HepG2 (cell line): ENCODE measurements around the gene B3GAT3. TPM values are rescaled to one million over a fixed set of nuclear protein-coding genes. Genes with fewer than 3 reads are reported as not detected.
A peak's percentile ranks its signal among the peaks of the same experiment; 100 is the strongest.

Experiments
- ATAC-seq: fragments of 200-7000 bp; cut with Tn5 transposase; 3 replicates; pipeline ENCODE4 v1.9.1; 2020; ENCODE audit warnings: mild to moderate bottlenecking, moderate library complexity
- BruUV-seq: library from RNA; stranded (reverse); fragments of 400-500 nt; replicated peaks from 2 replicates; lab custom pipeline; 2021; lab: Mats Ljungman, UMichigan
- CTCF ChIA-PET: fragments of 300-600 bp; formaldehyde crosslinking; extraction: SDS; loops from one replicate; lab custom pipeline; 2021; ENCODE audit warnings: low total read pairs, inconsistent platforms, low intra/inter-chr PET ratio; lab: Yijun Ruan, JAX
- POLR2A ChIA-PET: fragments of 350-600 bp; sonication (Branson Sonifier 250); formaldehyde crosslinking; loops from one replicate; lab custom pipeline; 2020; ENCODE audit warnings: antibody characterized with exemption, inconsistent platforms; lab: Yijun Ruan, JAX
- DNase-seq: peaks from one replicate; pipeline ENCODE4 v3.0.0-alpha.2; 2015; ENCODE audit warnings: low spot score
- FAIRE-seq: peaks from 3 replicates; lab custom pipeline; 2011; peaks lifted over from hg19 to GRCh38; lab: Jason Lieb, UNC
- H2AFZ ChIP-seq: one replicate; pipeline ENCODE4 v1.6.1; 2011; ENCODE audit warnings: low read length, inconsistent platforms
- H3K27ac ChIP-seq: fragments of 300-600 bp; 3 replicates; pipeline ENCODE4 v1.8.0; 2011; ENCODE audit warnings: mixed run types, mild to moderate bottlenecking, mixed read lengths, low read length, inconsistent platforms; ENCODE audit not compliant: insufficient read depth; ENCODE audit errors: extremely low read length
- H3K27me3 ChIP-seq, 2 experiments: fragments of 200-600 bp in 1 of 2; 2 replicates in 1 of 2; 3 replicates in 1 of 2; pipeline versions ENCODE4 v1.6.0 to v1.8.0; 2011; ENCODE audit warnings: low read length in 2 of 2, mild to moderate bottlenecking in 2 of 2, moderate library complexity in 2 of 2, inconsistent platforms in 1 of 2; ENCODE audit not compliant: insufficient read depth in 2 of 2, control insufficient read depth in 1 of 2
- H3K36me3 ChIP-seq, 2 experiments: fragments of 200-600 bp in 1 of 2; replicated peaks in 1 of 2; 2 replicates in 1 of 2; 3 replicates in 1 of 2; pipeline versions ENCODE4 v1.5.1 to v1.8.0; 2011; ENCODE audit warnings: low read length in 2 of 2, inconsistent platforms in 1 of 2; ENCODE audit not compliant: insufficient read depth in 2 of 2, control insufficient read depth in 1 of 2
- H3K4me1 ChIP-seq: 2 replicates; pipeline ENCODE4 v1.5.1; 2012; ENCODE audit warnings: low read length, inconsistent platforms; ENCODE audit not compliant: insufficient read depth
- H3K4me2 ChIP-seq: 2 replicates; pipeline ENCODE4 v1.6.0; 2011; ENCODE audit warnings: low read depth, low read length, inconsistent platforms
- H3K4me3 ChIP-seq, 3 experiments: fragments of 200-600 bp in 1 of 3; sonication (generic), shearing (Covaris generic) in 1 of 3; replicated peaks in 1 of 3; 2 replicates each; pipeline ENCODE4 v1.5.1; 2011 to 2016; ENCODE audit warnings: low read length in 3 of 3, inconsistent platforms in 2 of 3, low read depth in 2 of 3, mild to moderate bottlenecking in 2 of 3, control low read depth in 1 of 3, mixed read lengths in 1 of 3; ENCODE audit not compliant: insufficient read depth in 1 of 3
- H3K79me2 ChIP-seq: one replicate; pipeline ENCODE4 v1.6.1; 2011; ENCODE audit warnings: low read length, inconsistent platforms; ENCODE audit not compliant: insufficient read depth
- H3K9ac ChIP-seq: 2 replicates; pipeline ENCODE4 v1.6.0; 2011; ENCODE audit warnings: mild to moderate bottlenecking, low read depth, low read length, inconsistent platforms; ENCODE audit not compliant: insufficient read depth
- H3K9me3 ChIP-seq: 2 replicates; pipeline ENCODE4 v1.5.1; 2012; ENCODE audit warnings: mild to moderate bottlenecking, low read length
- H4K20me1 ChIP-seq: 2 replicates; pipeline ENCODE4 v1.6.0; 2011; ENCODE audit warnings: inconsistent platforms, mild to moderate bottlenecking, low read length, moderate library complexity; ENCODE audit not compliant: insufficient read depth
- AGO2 ChIP-seq: fragments of 200-400 bp; formaldehyde crosslinking; optimal IDR thresholded peaks from 2 replicates; pipeline ENCODE3; 2017; ENCODE audit warnings: mild to moderate bottlenecking, low read depth, low read length, moderate library complexity
- ARID2 ChIP-seq: sonication (generic); formaldehyde crosslinking; IDR thresholded peaks from 2 replicates; pipeline ENCODE4 v1.8.1; 2022; ENCODE audit warnings: mild to moderate bottlenecking, missing genetic modification reagents, borderline replicate concordance
- CENPX ChIP-seq: sonication (generic); formaldehyde crosslinking; IDR thresholded peaks from 2 replicates; pipeline ENCODE4 v1.9.0; 2021; ENCODE audit warnings: mild to moderate bottlenecking, missing genetic modification reagents, moderate library complexity
- ELK4 ChIP-seq: sonication (generic); formaldehyde crosslinking; IDR thresholded peaks from 2 replicates; pipeline ENCODE4 v1.9.0; 2021; ENCODE audit warnings: missing genetic modification reagents, borderline replicate concordance
- MEIS2 ChIP-seq: sonication (generic); formaldehyde crosslinking; IDR thresholded peaks from 2 replicates; pipeline ENCODE4 v1.9.0; 2021; ENCODE audit warnings: mild to moderate bottlenecking, missing genetic modification reagents
- NFIC ChIP-seq: IDR thresholded peaks from 2 replicates; pipeline ENCODE4 v1.6.1; 2012; ENCODE audit warnings: mild to moderate bottlenecking, low read length, inconsistent platforms
- PHF8 ChIP-seq: sonication (generic); formaldehyde crosslinking; IDR thresholded peaks from 2 replicates; pipeline ENCODE4 v1.5.0; 2020; ENCODE audit warnings: missing genetic modification reagents
- RBFOX2 ChIP-seq: fragments of 200-400 bp; formaldehyde crosslinking; IDR thresholded peaks from 2 replicates; pipeline ENCODE4 v1.6.1; 2017; ENCODE audit warnings: low read depth, mild to moderate bottlenecking, low read length
- ZNF660 ChIP-seq: sonication (generic); formaldehyde crosslinking; IDR thresholded peaks from 2 replicates; pipeline ENCODE4 v1.5.1; 2020; ENCODE audit warnings: mild to moderate bottlenecking, low read depth, missing genetic modification reagents, borderline replicate concordance
- WGBS: methylation state at CpG from one replicate; pipeline ENCODE4 v1.1.6; 2017; ENCODE audit warnings: low lambda C conversion rate; 5-methylcytosine and 5-hydroxymethylcytosine counted together
- in situ Hi-C: cut with HindIII; loops from 2 replicates; pipeline ENCODE4 v1.10.0; 2017; ENCODE audit warnings: low pct_unique_long_range_greater_than_20kb; ENCODE audit not compliant: extremely low pct_ligation_motif_present
- intact Hi-C: fragments of 100-400 bp; cut with micrococcal nuclease; formaldehyde crosslinking; loops from one replicate; pipeline ENCODE4 v1.10.0; 2022; ENCODE audit not compliant: unreplicated experiment
- polyA plus RNA-seq, 8 experiments: library from polyadenylated mRNA; depleted of rRNA in 3 of 8; stranded (reverse) in 7 of 8; unstranded in 1 of 8; fragments of >200 nt; fragmentation: Illumina TruSeq in 4 of 8; extraction: Trizol in 4 of 8; gene quantifications; 2 replicates each; pipeline versions ENCODE4 v1.2.1 to v1.2.3, GENCODE V29; 2011 to 2016; ENCODE audit warnings: low read depth in 4 of 8, missing spikeins in 1 of 8, mixed read lengths in 1 of 8; ENCODE audit not compliant: insufficient read depth in 1 of 8
- total RNA-seq, 5 experiments: library from RNA; depleted of rRNA; stranded (reverse); fragments of >200 nt; fragmentation: Illumina TruSeq; extraction: Trizol; gene quantifications; 2 replicates each; pipeline ENCODE4 v1.2.3, GENCODE V29; 2016; ENCODE audit warnings: low read depth in 1 of 5
- TF ChIP-seq, protein P1 (sequence below): sonication (generic); formaldehyde crosslinking; IDR thresholded peaks from 2 replicates; pipeline ENCODE4 v1.4.0; 2020; ENCODE audit warnings: mild to moderate bottlenecking, missing genetic modification reagents, borderline replicate concordance
- TF ChIP-seq, protein P2 (sequence below): sonication (generic); formaldehyde crosslinking; IDR thresholded peaks from 2 replicates; pipeline ENCODE4 v1.5.1; 2020; ENCODE audit warnings: missing genetic modification reagents, mild to moderate bottlenecking, borderline replicate concordance
- TF ChIP-seq, protein P3 (sequence below), 2 experiments: fragments of 450-650 bp in 1 of 2; sonication (generic) in 1 of 2; formaldehyde crosslinking; IDR thresholded peaks; 2 replicates each; pipeline versions ENCODE4 v1.5.0 to v1.8.0; 2020 to 2022; ENCODE audit warnings: mild to moderate bottlenecking in 1 of 2, missing genetic modification reagents in 1 of 2

The B3GAT3 gene
- total and polyA plus RNA-seq, 2 of the 13 experiments (the other 11 are each of a cell fraction or from before 2014, with no cell fraction given), result 21.3 to 26.1 TPM

- TF ChIP-seq, protein P1, sequence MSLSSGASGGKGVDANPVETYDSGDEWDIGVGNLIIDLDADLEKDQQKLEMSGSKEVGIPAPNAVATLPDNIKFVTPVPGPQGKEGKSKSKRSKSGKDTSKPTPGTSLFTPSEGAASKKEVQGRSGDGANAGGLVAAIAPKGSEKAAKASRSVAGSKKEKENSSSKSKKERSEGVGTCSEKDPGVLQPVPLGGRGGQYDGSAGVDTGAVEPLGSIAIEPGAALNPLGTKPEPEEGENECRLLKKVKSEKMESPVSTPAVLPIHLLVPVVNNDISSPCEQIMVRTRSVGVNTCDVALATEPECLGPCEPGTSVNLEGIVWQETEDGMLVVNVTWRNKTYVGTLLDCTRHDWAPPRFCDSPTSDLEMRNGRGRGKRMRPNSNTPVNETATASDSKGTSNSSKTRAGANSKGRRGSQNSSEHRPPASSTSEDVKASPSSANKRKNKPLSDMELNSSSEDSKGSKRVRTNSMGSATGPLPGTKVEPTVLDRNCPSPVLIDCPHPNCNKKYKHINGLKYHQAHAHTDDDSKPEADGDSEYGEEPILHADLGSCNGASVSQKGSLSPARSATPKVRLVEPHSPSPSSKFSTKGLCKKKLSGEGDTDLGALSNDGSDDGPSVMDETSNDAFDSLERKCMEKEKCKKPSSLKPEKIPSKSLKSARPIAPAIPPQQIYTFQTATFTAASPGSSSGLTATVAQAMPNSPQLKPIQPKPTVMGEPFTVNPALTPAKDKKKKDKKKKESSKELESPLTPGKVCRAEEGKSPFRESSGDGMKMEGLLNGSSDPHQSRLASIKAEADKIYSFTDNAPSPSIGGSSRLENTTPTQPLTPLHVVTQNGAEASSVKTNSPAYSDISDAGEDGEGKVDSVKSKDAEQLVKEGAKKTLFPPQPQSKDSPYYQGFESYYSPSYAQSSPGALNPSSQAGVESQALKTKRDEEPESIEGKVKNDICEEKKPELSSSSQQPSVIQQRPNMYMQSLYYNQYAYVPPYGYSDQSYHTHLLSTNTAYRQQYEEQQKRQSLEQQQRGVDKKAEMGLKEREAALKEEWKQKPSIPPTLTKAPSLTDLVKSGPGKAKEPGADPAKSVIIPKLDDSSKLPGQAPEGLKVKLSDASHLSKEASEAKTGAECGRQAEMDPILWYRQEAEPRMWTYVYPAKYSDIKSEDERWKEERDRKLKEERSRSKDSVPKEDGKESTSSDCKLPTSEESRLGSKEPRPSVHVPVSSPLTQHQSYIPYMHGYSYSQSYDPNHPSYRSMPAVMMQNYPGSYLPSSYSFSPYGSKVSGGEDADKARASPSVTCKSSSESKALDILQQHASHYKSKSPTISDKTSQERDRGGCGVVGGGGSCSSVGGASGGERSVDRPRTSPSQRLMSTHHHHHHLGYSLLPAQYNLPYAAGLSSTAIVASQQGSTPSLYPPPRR, result no peak
- TF ChIP-seq CENPX (CRISPR knock-in tag), result no peak
- TF ChIP-seq, protein P2, sequence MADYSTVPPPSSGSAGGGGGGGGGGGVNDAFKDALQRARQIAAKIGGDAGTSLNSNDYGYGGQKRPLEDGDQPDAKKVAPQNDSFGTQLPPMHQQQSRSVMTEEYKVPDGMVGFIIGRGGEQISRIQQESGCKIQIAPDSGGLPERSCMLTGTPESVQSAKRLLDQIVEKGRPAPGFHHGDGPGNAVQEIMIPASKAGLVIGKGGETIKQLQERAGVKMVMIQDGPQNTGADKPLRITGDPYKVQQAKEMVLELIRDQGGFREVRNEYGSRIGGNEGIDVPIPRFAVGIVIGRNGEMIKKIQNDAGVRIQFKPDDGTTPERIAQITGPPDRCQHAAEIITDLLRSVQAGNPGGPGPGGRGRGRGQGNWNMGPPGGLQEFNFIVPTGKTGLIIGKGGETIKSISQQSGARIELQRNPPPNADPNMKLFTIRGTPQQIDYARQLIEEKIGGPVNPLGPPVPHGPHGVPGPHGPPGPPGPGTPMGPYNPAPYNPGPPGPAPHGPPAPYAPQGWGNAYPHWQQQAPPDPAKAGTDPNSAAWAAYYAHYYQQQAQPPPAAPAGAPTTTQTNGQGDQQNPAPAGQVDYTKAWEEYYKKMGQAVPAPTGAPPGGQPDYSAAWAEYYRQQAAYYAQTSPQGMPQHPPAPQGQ (CRISPR knock-in tag), result no peak
Measured at GRCh38 chr11:62579252-62579651, 42.5 kb downstream of the B3GAT3 start (continued).

- CTCF ChIA-PET, result no interaction called here
- no peak for ATAC-seq
- no peak overlapping the region for H3K9ac ChIP-seq
- POLR2A ChIA-PET, result interaction anchor here (2.0 kb wide), 1 partner anchor 13 kb away, joined by 5 read pairs; the partner anchor contains the start of gene TUT1
- no peak overlapping the region for H3K4me2 ChIP-seq
- H2AFZ ChIP-seq, result no peak overlapping the region
- H3K27ac ChIP-seq, result no peak overlapping the region
- no peaks in the 10 kb centered on the region for H4K20me1 ChIP-seq
- no peak for TF ChIP-seq ZNF660 (CRISPR knock-in tag)
- no peak for TF ChIP-seq ARID2 (CRISPR knock-in tag)
- no peak for TF ChIP-seq PHF8 (CRISPR knock-in tag)
- no peak for TF ChIP-seq RBFOX2
- TF ChIP-seq MEIS2 (CRISPR knock-in tag), result no peak
- TF ChIP-seq NFIC, result no peak
- TF ChIP-seq ELK4 (CRISPR knock-in tag), result no peak
- TF ChIP-seq, protein P3, sequence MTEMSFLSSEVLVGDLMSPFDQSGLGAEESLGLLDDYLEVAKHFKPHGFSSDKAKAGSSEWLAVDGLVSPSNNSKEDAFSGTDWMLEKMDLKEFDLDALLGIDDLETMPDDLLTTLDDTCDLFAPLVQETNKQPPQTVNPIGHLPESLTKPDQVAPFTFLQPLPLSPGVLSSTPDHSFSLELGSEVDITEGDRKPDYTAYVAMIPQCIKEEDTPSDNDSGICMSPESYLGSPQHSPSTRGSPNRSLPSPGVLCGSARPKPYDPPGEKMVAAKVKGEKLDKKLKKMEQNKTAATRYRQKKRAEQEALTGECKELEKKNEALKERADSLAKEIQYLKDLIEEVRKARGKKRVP (CRISPR knock-in tag; IDR thresholded peaks at IDR 0.05), result no peak
- peak; percentile 15 for TF ChIP-seq AGO2
- DNase-seq, result no peak
- no peaks in the 10 kb centered on the region for H3K27me3 ChIP-seq
- H3K4me1 ChIP-seq, result peaks cover 23% of the 10 kb centered on the region
- intact Hi-C loops (no loop called here), in situ Hi-C loops (no loop called here)
- no peak overlapping the region for H3K4me3 ChIP-seq
- H3K79me2 ChIP-seq, result peaks cover 21% of the 10 kb centered on the region
- over 99% methylated on average over 11 of the region's 11 CpGs for WGBS
- BruUV-seq, result no TSS peak
- H3K36me3 ChIP-seq, result peaks cover 12 to 36% of the 10 kb centered on the region in 2 experiments
- FAIRE-seq, result no peak
- H3K9me3 ChIP-seq, result no peaks in the 10 kb centered on the region
Measured at GRCh38 chr11:62578541-62578940, 43.2 kb downstream of the B3GAT3 start.
